HG03378 (cell line): Measurements from ENCODE around the gene SEMA3D.

Experiments used
- ATAC-seq: cut with Tn5 transposase; IDR thresholded peaks from one replicate; pipeline ENCODE4 v1.9.1; 2021; ENCODE audit warnings: mild to moderate bottlenecking, moderate library complexity; ENCODE audit not compliant: unreplicated experiment

SEMA3D gene

DNA sequence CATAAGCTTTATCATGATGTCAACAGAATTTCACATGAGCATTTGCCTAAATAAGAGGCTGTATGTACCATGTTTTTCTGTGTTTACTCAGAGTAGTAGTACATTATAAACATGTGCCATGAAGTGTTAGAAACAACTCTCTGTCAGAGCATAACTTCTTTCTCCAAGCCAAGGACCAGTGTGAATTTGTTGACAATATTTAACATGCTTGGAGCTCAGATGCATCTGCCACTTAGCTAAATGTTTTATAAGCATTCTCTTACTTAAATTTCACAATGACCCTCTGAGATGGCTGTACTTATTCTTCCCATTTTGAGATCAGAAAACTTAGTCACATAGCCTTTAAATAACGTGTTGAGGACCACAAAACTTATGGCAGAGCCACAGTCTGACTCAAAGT, 105.0 kb downstream of the SEMA3D start:
- ATAC-seq = no peak

DNA sequence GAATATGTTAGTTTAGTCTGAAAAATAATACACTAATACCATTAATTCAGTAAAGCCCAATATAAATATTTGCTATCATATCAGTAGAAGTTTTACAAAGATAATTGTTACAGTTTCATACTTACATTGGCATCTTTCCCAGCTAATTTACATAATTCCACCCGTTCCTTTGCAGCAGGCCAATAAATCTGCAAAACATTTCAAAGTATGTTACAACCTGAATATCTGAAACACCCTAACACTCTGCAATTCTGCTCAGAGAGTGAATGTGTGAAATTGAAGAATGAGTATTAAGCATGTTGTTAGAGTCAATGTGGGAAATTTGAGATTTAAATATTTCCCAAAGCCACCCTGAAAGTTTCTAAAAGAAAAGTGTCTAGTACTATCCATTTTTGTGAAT, 105.5 kb downstream of the SEMA3D start:
- ATAC-seq = no peak

DNA sequence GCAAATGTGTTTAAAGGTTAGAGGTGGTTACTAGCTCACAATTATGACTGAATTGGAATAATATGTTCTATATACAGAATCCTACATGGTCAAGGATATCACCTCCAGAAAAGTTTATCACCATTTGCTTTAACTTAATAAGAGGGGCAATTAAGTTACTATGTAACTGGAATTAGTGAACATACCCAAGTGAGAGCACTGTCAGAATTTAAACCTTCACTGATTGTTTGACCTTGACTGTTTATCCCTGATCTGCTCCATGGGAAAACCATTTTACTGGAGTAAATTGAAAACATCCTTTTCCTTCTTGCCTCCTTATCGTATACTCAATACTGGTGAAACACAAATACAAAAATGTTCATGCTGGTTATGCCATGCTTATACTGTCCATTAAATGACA, 107.4 kb downstream of the SEMA3D start:
- ATAC-seq = no peak

DNA sequence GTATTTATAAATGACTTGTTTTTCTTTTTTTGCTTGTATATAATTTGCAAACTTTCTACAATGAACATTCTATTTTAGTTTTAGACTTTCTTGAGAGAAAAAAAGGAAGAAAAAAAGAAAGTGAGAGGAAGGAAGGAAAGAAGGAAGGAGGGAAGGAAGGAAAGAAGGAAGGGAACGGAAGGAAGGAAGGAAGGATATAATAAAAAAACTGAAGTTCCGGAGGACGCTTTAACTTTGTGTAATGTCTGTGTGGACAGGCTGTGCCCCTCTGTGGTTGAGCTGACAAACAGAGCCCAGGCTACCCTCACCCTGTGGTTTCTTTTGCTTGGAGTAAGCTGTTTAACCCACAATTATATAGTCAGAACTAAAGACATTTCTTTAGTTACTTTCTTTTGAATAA, 108.7 kb downstream of the SEMA3D start:
- ATAC-seq = no peak

DNA sequence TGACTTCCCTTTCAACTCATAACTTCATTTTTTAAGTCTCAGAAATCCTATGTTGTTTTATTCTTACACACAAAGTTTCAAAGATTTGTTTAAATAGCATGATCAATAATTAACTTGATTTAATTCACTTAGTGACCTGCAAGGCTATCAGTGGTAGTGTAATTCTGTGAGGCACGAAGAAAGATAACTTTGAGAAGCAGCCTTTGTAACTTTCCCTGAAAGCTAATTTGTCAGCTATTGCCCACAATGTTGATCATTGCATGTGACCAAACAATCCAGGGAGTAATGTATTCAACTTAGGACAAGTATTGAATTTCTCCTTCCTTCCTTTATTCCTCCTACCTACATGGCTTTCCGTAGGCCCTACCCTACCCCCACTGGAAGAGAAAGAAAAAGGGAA, 111.0 kb downstream of the SEMA3D start:
- ATAC-seq = no peak

DNA sequence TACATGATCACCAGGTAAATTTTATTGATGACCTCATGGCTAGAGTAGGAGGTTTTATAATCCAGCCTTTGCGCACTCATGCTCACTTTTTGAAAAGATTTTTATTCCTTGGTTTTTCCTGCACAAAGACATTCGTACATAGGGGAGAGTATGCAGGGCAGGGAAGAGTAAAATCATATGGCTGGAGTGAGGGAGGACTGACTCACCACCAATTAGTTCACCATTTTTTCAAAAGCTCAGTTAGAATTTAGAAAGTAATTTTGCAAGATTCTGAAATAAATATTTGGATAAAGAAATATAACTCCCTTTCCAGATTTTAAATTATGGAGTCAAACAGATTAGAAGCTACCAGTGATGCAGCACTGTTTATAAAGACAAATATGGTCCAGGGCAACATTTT, 111.9 kb downstream of the SEMA3D start:
- no peak for ATAC-seq

DNA sequence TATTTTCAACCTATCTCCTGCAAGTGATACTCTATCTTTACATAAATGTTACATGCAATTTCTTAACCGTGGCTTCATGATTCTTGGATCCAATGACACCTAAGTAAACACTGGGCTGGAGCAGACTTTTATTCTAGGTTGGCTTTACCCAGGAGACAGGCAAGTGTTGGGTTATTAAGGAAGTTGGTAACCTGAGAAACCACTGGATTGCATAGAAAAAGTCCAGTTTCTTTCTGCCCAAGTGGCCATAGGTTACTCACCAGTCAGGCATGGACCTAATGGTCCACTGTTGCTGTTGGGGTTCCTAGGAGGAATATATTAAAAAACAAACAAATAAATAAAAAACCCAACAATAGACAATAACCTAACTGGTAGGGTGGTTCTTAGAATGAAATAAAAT, 112.8 kb downstream of the SEMA3D start:
- ATAC-seq = no peak

DNA sequence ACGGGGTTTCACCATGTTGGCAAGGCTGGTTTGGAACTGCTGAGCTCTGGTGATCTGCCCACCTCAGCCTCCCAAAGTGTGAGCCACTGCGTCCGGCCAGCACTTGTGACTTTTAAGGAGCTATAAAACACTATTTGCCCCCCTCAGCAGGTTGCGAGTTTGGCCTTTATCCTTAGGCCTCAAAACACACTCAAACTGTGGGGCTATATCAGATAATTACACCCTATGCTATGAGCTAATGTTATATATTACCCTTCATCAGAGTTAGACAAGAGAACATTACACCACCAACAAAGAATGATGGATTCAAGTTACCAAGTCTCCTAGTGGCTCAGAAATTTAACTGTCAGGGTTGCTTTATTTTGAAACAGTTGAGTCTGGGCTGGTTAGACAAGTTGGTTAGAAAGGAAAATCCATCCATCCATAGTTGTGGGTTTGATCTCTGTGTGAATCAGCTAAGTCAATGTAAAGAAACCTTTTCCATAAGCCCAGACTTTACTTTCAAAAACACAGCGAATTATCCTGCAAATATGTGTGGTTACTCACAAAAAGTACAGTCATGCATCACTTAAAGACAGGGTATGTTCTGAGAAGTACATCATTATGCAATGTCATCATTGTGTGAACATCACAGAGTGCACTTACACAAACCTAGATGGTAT, 115.8 kb downstream of the SEMA3D start:
- ATAC-seq = no peak

DNA sequence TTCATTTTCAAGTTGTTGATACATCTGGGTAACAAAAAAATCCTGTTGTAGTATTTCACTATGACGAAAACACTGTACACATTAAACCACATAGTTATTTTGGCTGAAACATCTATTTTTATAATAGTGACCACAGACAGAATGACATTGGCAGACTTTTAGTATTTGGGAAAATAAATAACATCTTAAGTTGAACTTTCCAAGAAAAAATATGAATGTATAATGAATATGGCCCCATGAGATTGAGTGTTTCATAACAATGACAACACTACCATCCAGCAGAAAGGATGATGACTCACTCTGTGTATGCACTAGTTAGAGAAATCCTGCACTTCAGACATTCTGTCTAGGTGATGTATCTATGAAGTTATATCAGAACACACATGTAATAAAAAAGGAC, 118.1 kb downstream of the SEMA3D start:
- no peak for ATAC-seq

DNA sequence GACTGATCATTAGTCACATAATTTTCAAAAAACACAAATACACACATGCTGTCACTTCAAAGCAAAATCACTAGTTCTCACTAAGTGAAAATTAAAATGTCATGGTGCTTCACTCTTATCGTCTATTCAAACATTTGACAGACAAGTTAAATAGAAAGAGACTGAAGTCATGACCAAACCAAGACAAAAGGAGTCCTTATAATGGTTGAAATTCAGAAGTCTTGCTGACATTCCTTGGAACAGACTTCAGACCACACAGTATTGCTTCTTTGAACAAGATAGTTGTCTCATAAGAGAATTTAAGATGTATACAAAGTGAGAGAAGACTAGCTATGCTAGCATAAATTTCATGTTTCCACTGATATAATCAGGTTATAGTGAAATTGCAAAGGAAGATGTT, 119.5 kb downstream of the SEMA3D start:
- no peak for ATAC-seq

DNA sequence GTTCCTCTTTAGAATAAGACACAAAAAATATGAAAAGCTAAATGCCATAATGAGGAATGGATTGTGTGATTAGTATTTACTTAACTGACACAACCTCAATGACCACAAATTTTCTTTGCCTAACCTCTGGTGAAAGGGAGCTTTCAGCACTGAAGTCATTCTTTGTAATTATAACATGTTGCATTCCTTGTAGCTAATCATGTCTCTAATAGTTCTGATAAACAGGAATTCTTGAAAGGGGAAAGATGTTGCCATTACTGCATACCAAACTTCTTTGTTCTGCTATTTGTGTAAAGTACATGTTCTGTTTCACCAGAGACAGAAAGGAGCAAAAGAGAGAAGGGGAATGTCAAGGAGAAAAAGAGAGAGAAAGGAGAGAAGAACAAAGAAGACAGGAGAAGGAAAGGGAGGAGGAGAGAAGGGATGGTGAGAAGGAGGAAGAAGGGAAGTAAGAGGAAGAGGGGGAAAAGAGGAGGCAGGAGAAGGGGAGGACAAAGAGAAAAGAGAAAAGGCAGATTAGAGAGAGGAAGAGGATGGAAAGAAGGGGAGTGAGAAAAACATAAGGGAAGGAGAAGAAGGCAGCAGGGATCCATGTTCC, 120.9 kb downstream of the SEMA3D start:
- ATAC-seq = no peak

DNA sequence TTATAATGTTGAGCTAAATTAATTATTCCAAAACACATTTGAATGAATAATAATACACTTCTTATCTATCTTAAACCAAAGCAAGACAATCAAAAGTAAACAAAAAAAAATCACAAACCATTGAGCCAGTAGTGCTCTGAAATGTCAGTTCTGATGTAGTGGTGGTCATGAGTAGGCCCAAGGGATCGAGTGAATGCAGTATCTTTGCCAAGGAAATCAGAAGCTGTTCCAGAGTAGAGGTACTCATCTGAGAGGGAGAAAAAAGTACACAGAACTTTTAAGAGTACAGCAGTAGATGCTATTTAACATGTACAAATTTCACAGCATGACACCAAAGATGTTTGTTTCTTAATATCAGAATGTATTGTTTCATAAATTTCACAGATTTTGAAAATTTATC, 121.5 kb downstream of the SEMA3D start:
- no peak for ATAC-seq

DNA sequence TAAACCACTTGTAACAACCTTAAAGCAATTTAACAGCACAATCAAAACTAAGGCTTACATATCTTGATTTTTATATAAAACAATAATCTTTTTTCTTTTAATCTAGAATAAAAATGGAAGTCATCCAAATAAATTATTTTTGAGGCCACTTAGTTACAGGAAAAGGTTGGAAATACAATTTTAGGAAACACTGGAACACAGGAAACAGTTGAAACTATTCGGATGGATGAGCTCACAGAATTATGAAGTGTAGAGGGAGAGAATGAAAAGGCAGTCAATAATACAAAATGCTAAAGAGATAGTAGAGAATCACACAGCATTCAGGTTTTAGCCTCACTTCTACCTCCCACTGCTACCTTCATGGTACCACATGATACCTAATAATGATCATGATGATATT, 124.2 kb downstream of the SEMA3D start:
- ATAC-seq = no peak

DNA sequence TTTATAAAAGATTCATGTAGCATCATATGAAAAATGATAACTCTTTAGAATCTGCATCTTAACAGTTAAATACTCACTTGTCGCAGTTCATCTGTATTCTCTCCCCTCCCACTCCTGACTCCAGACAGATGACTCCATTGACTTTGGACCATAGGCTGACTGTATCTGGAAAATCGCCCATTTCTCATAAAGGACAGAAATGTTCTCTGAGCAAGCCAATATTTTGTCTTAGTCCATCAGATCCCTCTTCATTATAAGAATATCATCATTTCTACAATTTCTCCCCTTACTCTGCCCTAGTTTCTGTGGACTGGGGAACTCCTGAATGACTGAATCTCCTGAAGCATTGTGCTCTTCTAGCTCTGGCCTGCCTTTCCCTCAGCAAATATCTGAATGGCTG, 125.4 kb downstream of the SEMA3D start:
- no peak for ATAC-seq

DNA sequence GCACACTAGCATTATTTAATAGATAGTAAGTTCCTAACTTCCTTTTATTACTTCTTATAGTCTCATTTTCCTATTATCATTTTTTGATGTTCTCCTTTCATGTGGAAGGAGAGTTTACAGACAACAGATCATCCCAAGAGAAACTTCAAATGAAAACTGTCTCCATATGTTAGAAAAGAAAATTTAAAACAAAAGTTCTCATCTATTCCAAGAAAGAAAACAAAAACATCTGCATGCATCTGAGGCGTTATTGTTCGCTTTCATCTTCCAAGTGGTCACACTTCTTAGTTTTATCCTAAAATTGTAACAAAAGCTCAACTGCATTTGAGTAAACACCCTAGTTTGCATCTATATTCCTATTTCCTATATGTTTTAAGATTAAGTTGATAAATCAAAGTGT, 126.2 kb downstream of the SEMA3D start:
- no peak for ATAC-seq

DNA sequence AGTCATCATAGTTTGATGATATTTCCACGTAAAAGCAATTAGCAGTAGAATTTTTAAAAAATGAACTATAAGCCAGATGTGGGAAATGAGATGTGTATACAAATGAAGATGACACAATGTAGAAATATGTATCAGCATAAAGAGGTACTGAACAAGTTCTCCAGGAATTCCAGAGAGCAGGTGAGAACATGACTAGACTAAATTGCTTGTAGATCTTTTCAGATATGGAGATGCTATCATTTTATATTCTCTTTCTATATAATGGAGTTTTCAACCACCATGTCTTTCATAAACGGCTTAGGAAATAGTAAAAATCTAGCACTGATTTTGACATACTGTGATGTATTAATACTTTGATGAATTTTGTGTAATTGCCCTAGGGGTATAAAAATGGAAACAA, 130.9 kb downstream of the SEMA3D start:
- no peak for ATAC-seq

DNA sequence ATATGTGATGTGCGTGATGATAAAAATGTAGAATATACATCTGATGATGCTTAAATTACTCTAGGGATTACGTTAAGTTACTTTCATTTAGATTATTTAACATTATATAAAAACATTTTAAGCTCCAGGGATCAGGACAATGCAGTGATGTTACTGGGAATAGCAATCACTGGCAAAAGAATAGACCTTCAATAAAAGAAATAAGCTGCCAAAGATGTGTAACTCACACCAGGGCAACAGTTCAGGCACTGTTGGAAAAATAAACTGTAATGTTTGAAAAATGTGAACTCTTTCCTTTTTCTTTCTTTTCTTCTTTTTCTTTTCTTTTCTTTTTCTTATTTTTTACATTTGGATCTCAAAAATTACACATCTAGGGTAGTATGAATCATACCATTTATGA, 131.7 kb downstream of the SEMA3D start:
- no peak for ATAC-seq

DNA sequence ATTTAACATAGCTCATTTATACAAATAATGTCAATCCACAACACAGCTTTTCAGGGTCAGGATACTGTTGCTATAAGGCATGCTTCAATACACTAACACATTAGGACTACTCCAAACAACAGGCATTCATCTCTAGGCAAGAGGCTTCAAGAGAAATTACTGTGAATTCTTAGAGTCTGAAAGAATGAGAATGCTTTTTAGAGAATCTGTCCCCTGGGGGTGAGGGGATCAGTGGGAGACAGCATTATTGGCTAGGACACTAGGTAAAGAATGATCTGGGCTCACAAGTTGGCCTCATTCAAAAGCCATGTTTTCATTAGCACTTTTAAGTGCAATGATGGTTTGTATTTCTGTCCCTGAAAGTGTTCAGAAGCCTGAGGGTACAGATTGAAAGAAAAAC, 132.6 kb downstream of the SEMA3D start:
- ATAC-seq = no peak

DNA sequence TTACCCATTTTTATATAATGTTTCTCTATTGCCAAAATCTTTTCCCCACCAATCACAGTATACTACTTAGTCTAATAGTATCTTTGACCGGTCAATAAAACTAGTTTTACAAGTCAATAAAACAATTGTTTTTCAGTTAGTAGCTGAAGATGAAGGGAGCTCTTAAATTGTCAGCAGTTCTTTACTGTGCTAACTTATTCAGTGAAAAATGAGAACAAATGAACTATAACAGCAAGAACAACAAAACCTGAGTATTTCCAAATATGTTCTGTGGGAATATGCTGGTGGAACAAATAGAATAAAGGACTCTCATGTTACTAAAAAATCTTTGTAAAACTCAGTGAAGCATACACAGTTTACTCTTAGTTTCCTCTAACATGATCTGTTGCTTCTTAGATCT, 134.0 kb downstream of the SEMA3D start:
- ATAC-seq = no peak

DNA sequence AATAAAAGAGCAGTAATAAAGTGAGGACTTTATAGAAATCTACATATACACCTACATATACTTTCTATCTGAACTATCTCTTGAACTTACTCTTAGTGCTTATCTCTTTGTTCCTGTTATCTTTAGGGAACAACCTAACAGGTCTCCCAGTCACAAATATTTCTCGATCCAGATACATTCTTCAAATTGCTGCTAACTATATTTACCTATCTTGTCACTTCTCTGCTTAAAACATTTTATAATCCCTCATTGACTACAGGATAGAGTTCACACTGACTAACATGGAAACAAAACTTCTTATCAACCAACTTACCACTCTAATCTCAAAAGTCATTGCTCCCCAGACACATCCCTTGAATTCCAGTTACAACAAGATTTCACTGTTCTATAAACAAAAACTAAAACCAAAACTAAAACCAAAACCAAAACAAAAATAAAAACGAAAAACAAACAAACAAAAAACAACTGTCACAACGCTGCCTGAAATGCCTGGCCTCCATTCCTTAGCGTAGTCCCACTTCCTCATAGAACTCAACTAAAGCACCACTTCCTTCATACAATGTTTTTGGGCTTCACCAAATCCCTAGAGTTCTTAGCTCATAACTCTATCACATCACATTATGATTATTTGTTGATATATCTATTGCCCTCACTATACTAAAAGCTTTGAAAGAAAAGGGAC, 134.7 kb downstream of the SEMA3D start:
- no peak for ATAC-seq

DNA sequence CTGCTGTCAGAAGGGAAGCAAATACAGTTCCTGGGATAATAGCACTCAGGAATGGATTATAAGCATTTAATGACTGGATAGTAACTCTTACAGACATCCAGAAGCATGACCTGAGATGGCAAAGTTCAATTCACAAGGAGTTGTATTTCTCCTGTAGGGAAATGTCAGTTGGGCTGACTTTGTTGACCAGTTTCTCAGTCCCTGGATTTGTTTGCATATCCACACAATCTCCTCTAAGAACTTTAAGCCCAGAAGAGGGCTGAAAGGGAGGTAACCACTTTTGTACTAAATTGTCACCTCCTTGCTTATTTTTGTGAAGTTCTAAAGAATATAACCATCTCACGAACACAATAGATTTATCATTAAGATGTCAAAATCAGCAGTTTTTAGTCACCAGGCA, 140.3 kb downstream of the SEMA3D start:
- ATAC-seq = no peak

DNA sequence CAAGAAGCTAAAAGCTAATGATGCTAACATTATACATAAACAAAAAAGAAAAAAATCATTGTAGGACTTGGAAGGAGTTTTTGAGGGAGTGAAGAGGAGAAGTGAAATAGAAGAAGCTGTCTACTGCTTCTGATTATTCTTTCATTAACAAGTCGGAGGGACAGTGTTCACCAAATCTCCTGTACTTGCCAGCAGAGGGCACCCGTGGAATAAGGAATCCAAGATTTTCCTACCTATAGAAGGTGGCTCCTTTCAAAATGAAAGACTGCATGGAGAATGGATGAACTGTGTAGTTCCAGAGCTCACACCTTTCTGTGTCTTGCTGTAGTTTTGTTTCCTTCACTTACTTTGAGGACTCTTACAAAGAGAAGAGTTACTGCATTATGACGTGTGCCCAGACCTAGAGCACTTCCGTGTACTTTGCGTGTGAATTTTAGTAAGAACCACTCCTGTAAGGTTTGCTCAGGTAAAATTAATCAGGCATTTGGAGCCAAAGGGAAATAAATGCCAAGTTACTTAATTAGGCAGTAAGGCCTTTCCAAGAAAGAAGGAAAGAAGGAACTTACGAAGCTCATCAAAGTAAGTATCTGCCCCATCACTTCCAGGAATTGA, 145.1 kb downstream of the SEMA3D start:
- peak; percentile 65 for ATAC-seq
